ENCODE results near the gene HAUS1. TPM values are rescaled to one million over a fixed set of nuclear protein-coding genes. Genes with fewer than 3 reads are reported as not detected.

HAUS1 gene
- total and polyA plus RNA-seq, 8 donors: 4.6 to 10.9 (median 8.3) TPM

- ATAC-seq (peak in 2 of 4 donors; percentile 30 to 44), DNase-seq (no peak)
- no peak for TF ChIP-seq CTCF (IDR thresholded peaks at IDR 0.05)
These were observed 6.8 kb upstream of the HAUS1 start for GRCh38 chr18:46097431-46097800.

GRCh38 chr18:46097801-46098615 lies 6.2 kb upstream of the HAUS1 start, which contains the start of gene ATP5F1A:
Gene ATP5F1A (minus strand): TSS chr18:46098296. CDS start chr18:46098231, 65 bp downstream.
- no peaks in the 10 kb centered on the region for H3K27me3 ChIP-seq
- peaks cover 0 to 9% (median 5%) of the 10 kb centered on the region in 3 donors for H3K4me1 ChIP-seq
- DNase-seq (peak; percentile 81 to 91 (median 89)), ATAC-seq (peak; percentile 92 to 98 (median 94)), FAIRE-seq (no peak)
- no peak for TF ChIP-seq CTCF (IDR thresholded peaks at IDR 0.05)
- H3K27ac ChIP-seq: peak within 1 kb of the TSS; percentile 61 to 92 (median 86)
- intact Hi-C loops (cut with DNase I): no loop called here
- H3K36me3 ChIP-seq: peaks cover 0 to 7% (median 0%) of the 10 kb centered on the region in 3 donors
- 0% methylated on average over 45 to 53 of the region's 53 CpGs for WGBS, 2 donors
- H3K9me3 ChIP-seq: no peaks in the 10 kb centered on the region
- peak within 1 kb of the TSS; percentile 72 to 99 (median 85) for H3K4me3 ChIP-seq

More at GRCh38 chr18:46097431-46097800, 6.8 kb upstream of the HAUS1 start:
- Histone ChIP-seq H3K4me3 (peak overlapping the region; percentile 72 to 99 (median 85)), H3K9me3 (no peaks in the 10 kb centered on the region), H3K36me3 (peaks cover 0 to 13% (median 0%) of the 10 kb centered on the region in 3 donors), H3K27me3 (no peaks in the 10 kb centered on the region), H3K4me1 (peaks cover 0 to 9% (median 5%) of the 10 kb centered on the region in 3 donors), H3K27ac (peak overlapping the region; percentile 61 to 92 (median 86))
- no peak for FAIRE-seq
- intact Hi-C loops (cut with DNase I): no loop called here
- 0% methylated on average over 8 of the region's 8 CpGs for WGBS, 2 donors

GRCh38 chr18:46098616-46098933 lies 5.6 kb upstream of the HAUS1 start:
- H3K4me1 ChIP-seq: peaks cover 0 to 9% (median 5%) of the 10 kb centered on the region in 3 donors
- H3K9me3 ChIP-seq: no peaks in the 10 kb centered on the region
- DNase-seq (no peak), FAIRE-seq (no peak), ATAC-seq (no peak)
- H3K27me3 ChIP-seq: no peaks in the 10 kb centered on the region
- H3K4me3 ChIP-seq: peak overlapping the region; percentile 72 to 99 (median 85)
- TF ChIP-seq CTCF (IDR thresholded peaks at IDR 0.05): no peak
- peak overlapping the region; percentile 61 to 92 (median 86) for H3K27ac ChIP-seq
- intact Hi-C loops (cut with DNase I): no loop called here
- WGBS, 2 donors: 14 to 15% methylated on average over 16 of the region's 16 CpGs
- peaks cover 0 to 1% (median 0%) of the 10 kb centered on the region in 3 donors for H3K36me3 ChIP-seq

- H3K36me3 ChIP-seq: no peaks in the 10 kb centered on the region
- DNase-seq (no peak), FAIRE-seq (no peak), ATAC-seq (no peak)
- H3K4me3 ChIP-seq: no peak overlapping the region
- H3K9me3 ChIP-seq: no peaks in the 10 kb centered on the region
- WGBS, 2 donors: 92 to 94% methylated on average over 8 of the region's 8 CpGs
- no peak overlapping the region for H3K27ac ChIP-seq
- H3K4me1 ChIP-seq: peaks cover 0 to 9% (median 5%) of the 10 kb centered on the region in 3 donors
- intact Hi-C loops (cut with DNase I): no loop called here
- no peak for TF ChIP-seq CTCF (IDR thresholded peaks at IDR 0.05)
- H3K27me3 ChIP-seq: no peaks in the 10 kb centered on the region
These were observed 4.7 kb upstream of the HAUS1 start for GRCh38 chr18:46099463-46099862.

- 93 to 97% methylated on average over 5 of the region's 5 CpGs for WGBS, 2 donors
- Histone ChIP-seq H3K36me3 (no peaks in the 10 kb centered on the region), H3K9me3 (no peaks in the 10 kb centered on the region), H3K4me1 (peaks cover 0 to 4% (median 0%) of the 10 kb centered on the region in 3 donors), H3K27me3 (no peaks in the 10 kb centered on the region), H3K27ac (no peak overlapping the region), H3K4me3 (no peak overlapping the region)
- FAIRE-seq (no peak), DNase-seq (no peak), ATAC-seq (no peak)
- no peak for TF ChIP-seq CTCF (IDR thresholded peaks at IDR 0.05)
- intact Hi-C loops (cut with DNase I): no loop called here
These were observed 5.2 kb downstream of the HAUS1 start for GRCh38 chr18:46109386-46109785.

All from pancreas (tissue), 10 donors.